ENCODE data around the gene RPS16. TPM values are rescaled to one million over a fixed set of nuclear protein-coding genes. Genes with fewer than 3 reads are reported as not detected.

Gene RPS16
- total and polyA plus RNA-seq, 9 of the 15 experiments (the other 6 are each of a cell fraction or from before 2014, with no cell fraction given), result 82.6 to 3,671 (median 2,204) TPM

DNA sequence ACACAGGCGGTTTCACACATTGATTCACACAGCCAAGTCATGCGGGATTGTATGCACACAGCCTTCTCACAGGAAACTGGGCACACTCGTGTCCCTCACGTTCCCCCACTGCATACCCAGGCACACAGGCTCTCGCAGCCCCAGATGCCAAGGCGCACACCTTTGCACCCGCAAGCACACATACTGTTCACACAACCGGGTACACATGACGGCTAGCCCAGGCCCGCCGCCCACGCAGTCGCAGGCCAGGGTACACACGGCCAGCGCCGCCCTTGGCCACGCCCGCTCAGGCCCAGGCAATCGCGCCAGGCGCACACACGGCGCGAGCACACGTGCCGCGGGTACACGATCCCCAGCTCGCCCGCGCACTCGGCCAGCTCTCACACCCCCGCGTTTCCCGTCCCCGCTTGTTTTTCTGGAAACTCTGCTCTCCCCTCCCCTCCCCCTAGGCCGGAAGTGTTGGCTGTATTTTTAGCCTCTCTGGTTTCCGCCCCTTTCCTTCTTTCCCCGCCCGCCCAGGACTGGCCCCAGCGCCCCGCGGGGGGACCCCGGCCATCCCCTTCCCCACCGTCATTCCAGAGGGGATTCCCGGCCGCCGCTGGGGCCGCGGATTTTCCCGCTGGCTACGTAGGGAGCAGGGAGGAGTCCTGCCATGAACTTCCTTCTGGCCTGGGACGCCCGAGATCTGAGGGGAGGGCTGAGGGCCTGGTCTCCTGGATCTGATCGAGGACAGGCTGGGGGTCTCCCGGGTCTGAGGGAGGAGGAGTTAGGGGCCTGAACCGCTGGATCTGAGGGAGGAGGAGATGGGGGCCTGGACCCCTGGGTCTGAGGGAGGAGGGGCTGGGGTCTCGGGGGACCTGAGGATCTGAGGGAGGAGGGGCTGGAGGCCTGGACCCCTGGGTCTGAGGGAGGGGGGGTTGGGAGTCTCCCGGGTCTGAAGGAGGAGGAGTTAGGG is 33.1 kb downstream of the RPS16 start (continued):
- TF ChIP-seq, protein P1, sequence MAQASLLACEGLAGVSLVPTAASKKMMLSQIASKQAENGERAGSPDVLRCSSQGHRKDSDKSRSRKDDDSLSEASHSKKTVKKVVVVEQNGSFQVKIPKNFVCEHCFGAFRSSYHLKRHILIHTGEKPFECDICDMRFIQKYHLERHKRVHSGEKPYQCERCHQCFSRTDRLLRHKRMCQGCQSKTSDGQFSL (CRISPR knock-in tag; IDR thresholded peaks at IDR 0.05), result 0 out of 2 replicates have a peak, but pooled peaks have one; percentile 52
- TF ChIP-seq, protein P1 (tag; IDR thresholded peaks at IDR 0.05), result no peak
- TF ChIP-seq, protein P2, sequence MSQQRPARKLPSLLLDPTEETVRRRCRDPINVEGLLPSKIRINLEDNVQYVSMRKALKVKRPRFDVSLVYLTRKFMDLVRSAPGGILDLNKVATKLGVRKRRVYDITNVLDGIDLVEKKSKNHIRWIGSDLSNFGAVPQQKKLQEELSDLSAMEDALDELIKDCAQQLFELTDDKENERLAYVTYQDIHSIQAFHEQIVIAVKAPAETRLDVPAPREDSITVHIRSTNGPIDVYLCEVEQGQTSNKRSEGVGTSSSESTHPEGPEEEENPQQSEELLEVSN (IDR thresholded peaks at IDR 0.05; ENCODE audit: borderline replicate concordance in 1 of 2, extremely low read depth in 1 of 2, insufficient read depth in 1 of 2, insufficient read length in 1 of 2, low read depth in 1 of 2, low read length in 1 of 2, poor library complexity in 1 of 2, severe bottlenecking in 1 of 2), result peak; percentile 98
- peak; percentile 57; the same call in 1 of the 2 replicates for TF ChIP-seq CBX5 (IDR thresholded peaks at IDR 0.05; ENCODE audit: borderline replicate concordance, low read depth)
- TF ChIP-seq RNF2 (IDR thresholded peaks at IDR 0.05), result peak; percentile 91
- peak; percentile 58; the same call in 1 of the 2 replicates for TF ChIP-seq TOE1 (IDR thresholded peaks at IDR 0.05; ENCODE audit: borderline replicate concordance)
- TF ChIP-seq TOE1 (CRISPR knock-in tag; IDR thresholded peaks at IDR 0.05; ENCODE audit: borderline replicate concordance, low read depth), result no peak
- peak; percentile 53; the same call in 1 of the 2 replicates for TF ChIP-seq SUPT5H (IDR thresholded peaks at IDR 0.05)
- TF ChIP-seq FOXJ2 (tag; IDR thresholded peaks at IDR 0.05), result no peak
- peak; percentile 72 for TF ChIP-seq EP400 (IDR thresholded peaks at IDR 0.05)
- TF ChIP-seq POLR2B (IDR thresholded peaks at IDR 0.05; ENCODE audit: low read depth, partially characterized antibody), result peak; percentile 30
- peak; percentile 94 for TF ChIP-seq GATAD2B (IDR thresholded peaks at IDR 0.05; ENCODE audit: borderline replicate concordance)
- peak; percentile 98 for TF ChIP-seq BHLHE40 (IDR thresholded peaks at IDR 0.05; ENCODE audit: low read length)
- no peak for TF ChIP-seq FOXJ3 (CRISPR knock-in tag; IDR thresholded peaks at IDR 0.05)
- TF ChIP-seq FOXA3 (CRISPR knock-in tag; conservative IDR thresholded peaks at IDR 0.05 in 1 of 2, IDR thresholded peaks at IDR 0.05 in 1 of 2), result peak in 1 of 2 experiments; percentile 30; a peak in 2 of 4 replicates
- peak; percentile 62 for TF ChIP-seq DPF2 (IDR thresholded peaks at IDR 0.05)
- TF ChIP-seq RFX7 (CRISPR knock-in tag; IDR thresholded peaks at IDR 0.05), result no peak
- TF ChIP-seq SRSF9 (IDR thresholded peaks at IDR 0.05; ENCODE audit: borderline replicate concordance, low read depth, low read length), result no peak
- TF ChIP-seq, protein P3, sequence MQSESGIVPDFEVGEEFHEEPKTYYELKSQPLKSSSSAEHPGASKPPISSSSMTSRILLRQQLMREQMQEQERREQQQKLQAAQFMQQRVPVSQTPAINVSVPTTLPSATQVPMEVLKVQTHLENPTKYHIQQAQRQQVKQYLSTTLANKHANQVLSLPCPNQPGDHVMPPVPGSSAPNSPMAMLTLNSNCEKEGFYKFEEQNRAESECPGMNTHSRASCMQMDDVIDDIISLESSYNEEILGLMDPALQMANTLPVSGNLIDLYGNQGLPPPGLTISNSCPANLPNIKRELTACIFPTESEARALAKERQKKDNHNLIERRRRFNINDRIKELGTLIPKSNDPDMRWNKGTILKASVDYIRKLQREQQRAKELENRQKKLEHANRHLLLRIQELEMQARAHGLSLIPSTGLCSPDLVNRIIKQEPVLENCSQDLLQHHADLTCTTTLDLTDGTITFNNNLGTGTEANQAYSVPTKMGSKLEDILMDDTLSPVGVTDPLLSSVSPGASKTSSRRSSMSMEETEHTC (IDR thresholded peaks at IDR 0.05), result peak; percentile 63; the same call in 1 of the 2 replicates
- TF ChIP-seq CHD1 (IDR thresholded peaks at IDR 0.05; ENCODE audit: low read length), result peak; percentile 24
- TF ChIP-seq, protein P4, sequence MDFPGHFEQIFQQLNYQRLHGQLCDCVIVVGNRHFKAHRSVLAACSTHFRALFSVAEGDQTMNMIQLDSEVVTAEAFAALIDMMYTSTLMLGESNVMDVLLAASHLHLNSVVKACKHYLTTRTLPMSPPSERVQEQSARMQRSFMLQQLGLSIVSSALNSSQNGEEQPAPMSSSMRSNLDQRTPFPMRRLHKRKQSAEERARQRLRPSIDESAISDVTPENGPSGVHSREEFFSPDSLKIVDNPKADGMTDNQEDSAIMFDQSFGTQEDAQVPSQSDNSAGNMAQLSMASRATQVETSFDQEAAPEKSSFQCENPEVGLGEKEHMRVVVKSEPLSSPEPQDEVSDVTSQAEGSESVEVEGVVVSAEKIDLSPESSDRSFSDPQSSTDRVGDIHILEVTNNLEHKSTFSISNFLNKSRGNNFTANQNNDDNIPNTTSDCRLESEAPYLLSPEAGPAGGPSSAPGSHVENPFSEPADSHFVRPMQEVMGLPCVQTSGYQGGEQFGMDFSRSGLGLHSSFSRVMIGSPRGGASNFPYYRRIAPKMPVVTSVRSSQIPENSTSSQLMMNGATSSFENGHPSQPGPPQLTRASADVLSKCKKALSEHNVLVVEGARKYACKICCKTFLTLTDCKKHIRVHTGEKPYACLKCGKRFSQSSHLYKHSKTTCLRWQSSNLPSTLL (IDR thresholded peaks at IDR 0.05), result no peak
- TF ChIP-seq KAT7 (CRISPR knock-in tag; IDR thresholded peaks at IDR 0.05; ENCODE audit: borderline replicate concordance), result 0 out of 2 replicates have a peak, but pooled peaks have one; percentile 17

All from K562 (cell line).